ENCODE measurements around the gene WWOX. TPM values are rescaled to one million over a fixed set of nuclear protein-coding genes. Genes with fewer than 3 reads are reported as not detected.

The WWOX gene
- total RNA-seq, 2 donors from 2014 or later = 33.8 to 82.5 TPM

- Histone ChIP-seq H3K27me3 (replicated peaks; ENCODE audit: insufficient read depth) (no peaks in the 10 kb centered on the region), H3K4me3 (no peak overlapping the region), H3K9me3 (no peaks in the 10 kb centered on the region), H3K4me1 (ENCODE audit: control insufficient read depth in 1 of 2, low read depth in 2 of 2) (peaks cover 0 to 13% of the 10 kb centered on the region in 2 donors), H3K36me3 (no peaks in the 10 kb centered on the region), H3K27ac (no peak overlapping the region)
- DNase-seq (ENCODE audit: low spot score) = no peak
- ATAC-seq (ENCODE audit: insufficient number of reproducible peaks, low FRiP score, low read depth) = no peak
- TF ChIP-seq CTCF (IDR thresholded peaks at IDR 0.05) = no peak
Measured at GRCh38 chr16:78439646-78440045, 340.2 kb downstream of the WWOX start.

- peaks cover 0 to 13% of the 10 kb centered on the region in 2 donors for H3K4me1 ChIP-seq (ENCODE audit: control insufficient read depth in 1 of 2, low read depth in 2 of 2)
- no peaks in the 10 kb centered on the region for H3K27me3 ChIP-seq (replicated peaks; ENCODE audit: insufficient read depth)
- no peak overlapping the region for H3K27ac ChIP-seq
- ATAC-seq (ENCODE audit: insufficient number of reproducible peaks, low FRiP score, low read depth) (no peak), DNase-seq (ENCODE audit: low spot score) (no peak)
- TF ChIP-seq CTCF (IDR thresholded peaks at IDR 0.05) = no peak
- no peaks in the 10 kb centered on the region for H3K36me3 ChIP-seq
- no peaks in the 10 kb centered on the region for H3K9me3 ChIP-seq
- H3K4me3 ChIP-seq = no peak overlapping the region
Measured at GRCh38 chr16:78441298-78441697, 341.8 kb downstream of the WWOX start.

GRCh38 chr16:78443542-78444364 lies 344.3 kb downstream of the WWOX start:
- no peak overlapping the region for H3K27ac ChIP-seq
- no peak for ATAC-seq (ENCODE audit: insufficient number of reproducible peaks, low FRiP score, low read depth)
- H3K27me3 ChIP-seq (replicated peaks; ENCODE audit: insufficient read depth) = no peaks in the 10 kb centered on the region
- no peak for DNase-seq (ENCODE audit: low spot score)
- H3K36me3 ChIP-seq = no peaks in the 10 kb centered on the region
- no peak for TF ChIP-seq CTCF (IDR thresholded peaks at IDR 0.05)
- peak overlapping the region; percentile 50 for H3K4me3 ChIP-seq
- H3K4me1 ChIP-seq (ENCODE audit: control insufficient read depth in 1 of 2, low read depth in 2 of 2) = peaks cover 0 to 7% of the 10 kb centered on the region in 2 donors
- H3K9me3 ChIP-seq = no peaks in the 10 kb centered on the region

GRCh38 chr16:78445818-78446217 lies 346.4 kb downstream of the WWOX start:
- ATAC-seq (ENCODE audit: insufficient number of reproducible peaks, low FRiP score, low read depth) = no peak
- Histone ChIP-seq H3K36me3 (no peaks in the 10 kb centered on the region), H3K4me3 (no peak overlapping the region)

GRCh38 chr16:78446486-78446885 lies 347.0 kb downstream of the WWOX start:
- ATAC-seq (ENCODE audit: insufficient number of reproducible peaks, low FRiP score, low read depth) (no peak), DNase-seq (ENCODE audit: low spot score) (no peak)
- no peaks in the 10 kb centered on the region for H3K9me3 ChIP-seq
- H3K4me1 ChIP-seq (ENCODE audit: control insufficient read depth in 1 of 2, low read depth in 2 of 2) = peaks cover 11 to 16% of the 10 kb centered on the region in 2 donors
- H3K27me3 ChIP-seq (replicated peaks; ENCODE audit: insufficient read depth) = no peaks in the 10 kb centered on the region
- TF ChIP-seq CTCF (IDR thresholded peaks at IDR 0.05) = no peak
- H3K27ac ChIP-seq = no peak overlapping the region
- H3K4me3 ChIP-seq = no peak overlapping the region
- H3K36me3 ChIP-seq = no peaks in the 10 kb centered on the region

More at GRCh38 chr16:78445818-78446217, 346.4 kb downstream of the WWOX start:
- no peak for DNase-seq (ENCODE audit: low spot score)
- TF ChIP-seq CTCF (IDR thresholded peaks at IDR 0.05) = no peak
- Histone ChIP-seq H3K9me3 (no peaks in the 10 kb centered on the region), H3K27me3 (replicated peaks; ENCODE audit: insufficient read depth) (no peaks in the 10 kb centered on the region), H3K4me1 (ENCODE audit: control insufficient read depth in 1 of 2, low read depth in 2 of 2) (peaks cover 10 to 15% of the 10 kb centered on the region in 2 donors), H3K27ac (no peak overlapping the region)
